GM18909 (cell line): ENCODE measurements around the gene SGMS1.
"Not testable (repeated sequence)": the region's sequence is repeated elsewhere in the genome, so short reads cannot be mapped to it uniquely, and the experiment has no call there.

ENCODE experiments used
- ATAC-seq: cut with Tn5 transposase; IDR thresholded peaks from one replicate; pipeline ENCODE4 v1.9.1; 2021; ENCODE audit warnings: mild to moderate bottlenecking; ENCODE audit not compliant: unreplicated experiment, poor library complexity

Gene SGMS1

DNA sequence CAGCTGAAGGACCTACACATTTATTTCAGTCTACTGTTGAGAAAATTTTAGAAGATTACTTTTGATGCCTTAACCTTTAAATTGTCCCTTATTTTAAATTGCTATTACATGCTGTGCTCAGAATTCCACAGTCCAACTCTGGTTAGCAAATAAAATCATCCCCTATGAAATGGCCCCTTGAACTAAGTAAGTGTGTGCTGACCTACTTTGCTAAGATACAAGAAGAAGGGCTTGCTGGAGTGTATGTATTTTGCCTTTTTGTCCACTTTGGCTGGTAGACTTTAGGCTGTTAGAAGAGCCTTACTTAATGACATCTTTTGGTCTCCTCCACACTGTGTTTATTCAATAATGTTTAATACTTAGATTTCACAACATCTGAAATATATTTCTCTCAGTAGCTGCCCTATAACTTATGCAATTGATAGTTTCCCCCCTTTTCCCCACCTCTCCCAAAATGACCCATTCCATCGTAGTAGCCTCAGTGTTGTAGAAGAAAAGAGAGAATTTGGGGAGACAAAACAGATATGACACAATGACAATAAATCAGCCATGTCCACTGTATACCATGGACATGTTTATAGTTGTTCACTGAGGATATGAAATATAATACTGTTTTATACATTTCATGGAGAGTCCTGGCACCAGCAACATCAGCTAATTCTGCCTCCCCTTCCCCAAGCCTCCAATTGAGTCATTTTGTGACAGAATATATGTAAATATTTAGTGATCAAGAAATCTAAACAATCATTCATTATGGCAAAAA is 264.6 kb downstream of the SGMS1 start:
- ATAC-seq: no peak

DNA sequence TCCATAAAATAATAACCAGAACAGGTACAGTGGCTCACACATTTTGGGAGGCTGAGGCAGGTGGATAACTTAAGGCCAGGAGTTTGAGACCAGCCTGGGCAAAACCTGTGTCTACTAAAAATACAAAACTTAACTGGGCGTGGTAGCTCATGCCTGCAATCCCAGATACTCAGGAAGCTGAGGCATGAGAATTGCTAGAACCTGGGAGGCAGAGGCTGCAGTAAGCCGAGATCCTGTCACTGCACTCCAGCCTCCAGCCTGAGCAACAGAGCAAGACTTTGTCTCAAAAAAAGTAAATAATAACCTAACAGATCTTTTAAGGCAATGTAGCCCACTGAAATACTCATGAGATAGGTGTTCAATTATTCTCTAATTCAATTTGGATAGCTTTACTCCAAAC is 265.3 kb downstream of the SGMS1 start:
- no peak for ATAC-seq

DNA sequence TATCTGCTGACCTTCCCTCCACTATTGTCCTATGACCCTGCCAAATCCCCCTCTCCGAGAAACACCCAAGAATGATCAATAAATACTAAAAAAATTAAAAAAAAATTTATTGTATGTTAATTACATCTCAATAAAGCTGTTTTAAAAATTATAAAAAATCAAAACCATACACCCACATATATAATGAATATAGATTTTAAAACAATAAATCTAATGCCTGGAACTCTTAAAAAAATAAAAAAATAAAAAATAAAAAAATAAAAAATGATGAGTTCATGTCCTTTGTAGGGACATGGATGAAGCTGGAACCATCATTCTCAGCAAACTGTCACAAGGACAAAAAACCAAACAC is 267.3 kb downstream of the SGMS1 start:
- ATAC-seq: not testable (repeated sequence)

DNA sequence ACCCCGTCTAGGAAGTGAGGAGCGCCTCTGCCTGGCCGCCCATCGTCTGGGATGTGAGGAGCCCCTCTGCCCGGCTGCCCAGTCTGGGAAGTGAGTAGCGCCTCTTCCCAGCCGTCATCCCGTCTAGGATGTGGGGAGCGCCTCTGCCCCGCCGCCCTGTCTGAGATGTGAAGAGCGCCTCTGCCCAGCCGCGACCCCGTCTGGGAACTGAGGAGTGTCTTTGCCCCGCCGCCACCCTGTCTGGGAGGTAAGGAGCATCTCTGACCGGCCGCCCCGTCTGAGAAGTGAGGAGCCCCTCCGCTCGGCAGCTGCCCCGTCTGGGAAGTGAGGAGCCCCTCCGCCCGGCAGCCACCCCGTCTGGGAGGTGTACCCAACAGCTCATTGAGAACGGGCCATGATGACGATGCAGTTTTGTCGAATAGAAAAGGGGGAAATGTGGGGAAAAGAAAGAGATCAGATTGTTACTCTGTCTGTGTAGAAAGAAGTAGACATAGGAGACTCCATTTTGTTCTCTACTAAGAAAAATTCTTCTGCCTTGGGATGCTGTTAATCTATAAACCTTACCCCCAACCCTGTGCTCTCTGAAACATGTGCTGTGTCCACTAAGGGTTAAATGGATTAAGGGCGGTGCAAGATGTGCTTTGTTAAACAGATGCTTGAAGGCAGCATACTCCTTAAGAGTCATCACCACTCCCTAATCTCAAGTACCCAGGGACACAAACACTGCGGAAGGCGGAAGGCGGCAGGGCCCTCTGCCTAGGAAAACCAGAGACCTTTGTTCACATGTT is 267.9 kb downstream of the SGMS1 start:
- ATAC-seq: not testable (repeated sequence)

DNA sequence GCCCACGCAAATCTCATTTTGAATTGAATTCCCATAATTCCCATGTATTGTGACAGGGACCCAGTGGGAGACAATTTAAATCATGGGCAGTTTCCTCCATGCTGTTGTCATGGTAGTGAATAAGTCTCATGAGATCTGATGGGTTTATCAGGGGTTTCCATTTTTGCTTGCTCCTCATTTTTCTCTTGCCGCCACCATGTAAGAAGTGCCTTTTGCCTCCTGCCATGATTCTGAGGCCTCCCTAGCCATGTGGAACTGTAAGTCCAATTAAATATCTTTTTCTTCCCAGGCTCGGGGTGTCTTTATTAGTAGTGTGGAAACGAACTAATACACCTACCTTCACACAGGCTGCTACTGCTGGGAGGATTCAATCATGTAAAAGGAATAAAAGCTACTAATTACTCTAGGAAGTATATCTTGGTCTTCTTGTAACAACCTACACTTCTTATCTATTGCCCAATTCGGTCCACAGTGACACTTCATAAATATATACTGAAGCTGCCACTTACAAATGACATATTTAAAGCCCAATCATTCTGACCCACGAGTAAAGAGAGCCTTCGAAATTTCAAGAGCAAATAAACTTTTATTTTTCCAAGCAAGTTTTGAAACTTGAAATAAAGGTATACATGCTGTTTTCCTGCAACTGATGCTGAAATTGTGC is 272.1 kb downstream of the SGMS1 start:
- ATAC-seq: no peak

DNA sequence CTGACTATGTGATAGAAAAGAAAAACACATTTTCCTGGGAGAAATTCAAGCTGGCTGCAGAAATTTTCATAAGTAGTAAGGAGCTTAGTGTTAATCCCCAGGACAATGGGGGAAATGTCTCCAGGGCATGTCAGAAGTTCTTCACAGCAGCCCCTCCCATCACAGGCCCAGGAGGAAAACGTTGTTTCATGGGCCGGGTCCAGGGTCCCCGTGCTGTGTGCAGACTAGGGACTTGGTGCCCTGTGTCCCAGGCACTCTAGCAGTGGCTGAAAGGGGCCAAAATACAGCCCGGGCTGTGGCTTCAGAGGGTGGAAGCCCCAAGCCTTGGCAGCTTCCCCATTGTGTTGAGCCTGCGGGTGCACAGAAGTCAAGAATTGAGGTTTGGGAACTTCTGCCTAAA is 273.4 kb downstream of the SGMS1 start:
- ATAC-seq: no peak

DNA sequence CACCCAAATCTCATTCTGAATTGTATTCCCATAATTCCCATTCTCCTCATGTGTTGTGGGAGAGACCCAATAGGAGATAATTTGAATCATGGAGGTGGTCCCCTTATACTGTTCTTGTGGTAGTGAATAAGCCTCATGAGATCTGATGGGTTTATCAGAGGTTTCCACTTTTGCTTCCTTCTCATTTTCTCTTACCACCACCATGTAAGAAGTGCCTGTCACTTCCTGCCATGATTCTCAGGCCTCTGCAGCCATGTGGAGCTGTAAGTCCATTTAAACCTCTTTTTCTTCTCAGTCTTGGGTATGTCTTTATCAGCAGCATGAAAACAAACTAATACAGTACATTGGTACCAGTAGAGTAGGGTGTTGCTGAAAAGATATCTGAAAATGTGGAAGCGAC is 274.2 kb downstream of the SGMS1 start:
- ATAC-seq: no peak

DNA sequence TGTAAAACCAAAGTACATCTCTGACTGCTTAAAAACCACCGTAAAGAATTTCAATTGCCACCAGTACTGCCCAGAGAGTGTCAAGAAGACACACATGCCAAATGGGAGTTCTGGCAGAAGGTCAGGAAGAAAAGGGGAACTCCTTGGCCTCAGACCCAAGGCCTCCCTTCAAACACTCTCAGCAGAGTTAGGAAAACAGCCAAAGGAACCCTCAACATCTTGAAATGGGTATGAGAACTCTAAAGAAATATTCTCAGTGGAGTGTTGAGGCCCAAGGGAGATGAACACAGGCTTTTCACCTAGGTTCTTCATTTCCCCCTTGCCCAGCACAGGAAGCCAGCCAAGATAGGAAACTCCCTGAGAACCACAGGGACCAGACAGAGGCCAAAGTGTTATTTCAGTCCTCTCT is 276.4 kb downstream of the SGMS1 start:
- ATAC-seq: peak; percentile 95

DNA sequence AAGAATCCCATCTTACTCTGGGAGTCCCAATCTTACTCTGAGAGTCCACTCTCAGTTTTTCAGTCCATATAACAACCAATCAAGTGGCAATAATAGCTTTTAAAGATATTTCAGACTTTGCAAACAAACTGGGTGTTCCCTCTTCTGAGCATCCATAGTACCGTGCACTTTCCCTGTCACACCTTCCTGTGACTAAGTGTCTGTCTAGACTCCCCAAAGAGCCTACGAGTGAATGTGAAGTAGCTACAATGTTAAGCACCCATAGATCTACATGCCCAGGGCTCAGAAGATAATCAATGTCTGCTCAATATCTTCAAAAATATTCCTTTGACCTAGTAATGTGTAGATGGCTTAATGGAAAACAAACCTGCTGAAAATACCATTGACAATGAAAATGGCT is 276.8 kb downstream of the SGMS1 start:
- peak; percentile 17 for ATAC-seq

DNA sequence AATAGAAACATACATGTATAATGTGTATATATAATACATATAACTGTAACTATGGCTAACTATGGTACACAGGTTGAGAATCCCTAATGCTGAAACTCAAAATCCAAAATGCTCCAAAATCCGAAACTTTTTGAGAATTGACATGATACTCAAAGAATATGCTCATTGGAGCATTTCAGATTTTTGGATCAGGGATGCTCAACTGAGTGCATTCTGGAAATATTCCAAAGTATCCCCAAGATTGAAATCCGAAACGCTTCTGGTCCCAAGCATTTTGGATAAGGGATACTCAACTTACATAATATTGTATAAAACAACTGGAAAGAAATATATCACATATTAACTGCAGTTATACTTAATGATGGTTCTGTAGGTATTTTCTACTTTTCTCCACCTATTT is 278.2 kb downstream of the SGMS1 start:
- no peak for ATAC-seq

DNA sequence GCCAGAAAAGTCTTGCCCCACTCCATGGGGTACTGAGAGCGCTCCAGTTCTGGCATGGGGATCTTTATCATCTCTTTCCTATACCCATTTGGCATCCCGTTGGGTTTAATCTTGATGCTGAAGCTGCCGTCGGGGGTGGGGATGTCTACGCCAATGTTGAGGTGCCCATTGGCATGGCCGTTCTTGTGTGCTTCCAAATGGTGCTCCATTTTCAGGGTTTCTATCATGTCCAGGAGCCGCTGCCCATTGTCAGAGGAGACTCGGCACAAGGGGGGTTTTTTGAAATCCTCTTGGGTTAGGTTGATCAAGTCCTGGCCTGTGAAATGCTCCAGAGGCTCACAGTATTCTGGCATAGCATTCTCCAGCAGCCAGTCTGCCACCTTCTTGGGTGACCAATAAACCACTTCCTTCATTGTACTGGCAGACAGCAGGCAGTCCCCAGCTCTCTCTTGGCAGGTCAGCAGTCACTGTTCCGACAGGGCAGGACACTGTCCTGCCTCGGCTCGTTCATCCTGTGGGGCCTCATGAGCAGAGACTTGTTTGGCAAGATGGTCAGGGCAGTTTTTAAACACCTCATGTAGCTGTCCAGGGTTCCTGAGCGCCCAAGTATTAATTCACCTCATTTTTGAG is 279.9 kb downstream of the SGMS1 start:
- ATAC-seq: no peak

DNA sequence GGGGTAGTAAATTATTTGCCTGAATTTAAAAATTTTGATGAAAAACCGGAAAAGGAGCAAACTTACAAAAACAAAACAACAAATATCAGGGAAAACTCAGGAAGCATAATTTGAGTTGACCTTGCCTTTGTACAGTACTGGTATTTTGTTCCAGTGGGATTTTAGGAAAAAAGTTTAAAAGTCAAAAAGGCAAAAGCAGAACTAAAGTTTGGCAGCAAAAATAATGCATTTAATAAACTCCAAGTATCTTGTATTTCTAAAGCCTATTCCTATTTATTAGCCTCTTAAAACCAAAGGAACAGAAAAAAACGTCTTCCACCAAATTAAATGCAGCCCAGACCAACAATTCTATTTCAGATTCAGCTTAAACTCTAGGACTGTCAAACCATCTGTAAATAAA is 281.8 kb downstream of the SGMS1 start:
- ATAC-seq: no peak

DNA sequence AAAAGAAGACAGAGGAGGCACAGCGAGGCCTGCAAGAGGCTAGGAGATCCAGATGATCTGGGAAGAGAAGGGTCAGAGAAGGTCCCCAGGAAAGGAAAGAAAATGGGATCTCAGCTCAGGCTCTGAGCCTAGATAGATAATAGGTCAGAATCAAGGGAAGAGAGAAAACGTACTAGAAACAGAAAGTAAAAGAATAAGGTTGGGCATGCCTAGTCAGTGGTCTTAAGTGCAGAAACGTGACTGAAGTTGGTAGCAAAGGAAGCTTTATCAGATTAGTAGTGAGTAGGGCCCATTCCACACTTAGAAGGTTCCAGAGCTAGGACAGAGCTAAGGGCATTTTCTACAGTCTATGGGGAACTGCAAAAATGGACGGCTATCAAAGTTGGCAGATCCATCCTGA is 287.6 kb downstream of the SGMS1 start:
- no peak for ATAC-seq

DNA sequence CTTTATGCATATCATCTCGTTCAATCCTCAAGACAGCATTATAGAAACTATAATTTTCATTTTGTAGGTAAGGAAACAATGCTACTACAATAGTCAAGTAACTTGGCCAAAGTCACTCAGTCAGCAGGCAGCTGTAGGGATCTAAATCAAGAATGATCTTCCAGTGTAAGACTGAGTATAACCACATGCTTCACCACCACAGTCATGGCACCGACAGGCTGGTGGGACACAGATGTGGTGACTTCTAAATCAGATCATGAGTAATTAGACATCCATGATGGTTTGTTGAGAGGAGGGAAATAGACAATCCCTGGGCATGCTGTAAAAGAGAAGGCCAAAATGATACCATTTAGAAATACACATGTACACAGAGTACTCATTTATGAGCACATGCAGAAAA is 288.4 kb downstream of the SGMS1 start:
- no peak for ATAC-seq

DNA sequence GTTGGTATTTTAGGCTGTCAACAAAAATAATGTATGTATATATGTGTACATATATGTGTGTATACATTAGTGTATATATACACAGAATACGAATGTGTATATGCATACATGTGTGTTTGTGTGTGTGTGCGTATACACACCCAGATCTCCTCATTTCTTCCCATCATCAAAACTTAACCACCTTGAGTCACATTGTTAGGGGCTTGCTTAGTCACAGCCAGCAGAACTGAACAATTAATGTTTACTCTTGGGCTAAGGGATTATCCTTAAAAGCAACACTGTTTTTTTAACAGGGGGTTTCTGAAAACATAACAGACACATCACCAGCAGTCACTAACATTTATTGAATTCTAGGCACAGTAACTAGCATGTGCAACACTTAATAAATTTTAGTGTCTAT is 289.5 kb downstream of the SGMS1 start:
- ATAC-seq: no peak

DNA sequence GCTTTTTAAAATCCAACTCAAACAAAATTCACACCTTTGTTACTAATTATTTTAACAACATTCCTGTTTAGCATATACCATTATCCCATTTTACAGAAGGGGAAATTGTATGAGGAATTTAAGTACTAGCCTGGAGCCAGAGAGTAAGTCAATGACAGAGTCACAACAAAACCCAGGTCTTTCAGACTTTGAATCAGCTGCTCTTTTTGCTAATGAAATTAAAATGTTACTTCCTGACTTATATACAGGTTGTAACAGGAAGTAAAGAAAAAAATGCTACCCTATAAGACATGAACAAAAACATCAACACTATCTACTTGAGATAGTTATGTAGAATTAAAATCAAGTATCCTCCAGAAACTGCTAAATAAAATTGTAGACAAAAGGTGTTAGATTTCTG is 289.9 kb downstream of the SGMS1 start:
- ATAC-seq: no peak

DNA sequence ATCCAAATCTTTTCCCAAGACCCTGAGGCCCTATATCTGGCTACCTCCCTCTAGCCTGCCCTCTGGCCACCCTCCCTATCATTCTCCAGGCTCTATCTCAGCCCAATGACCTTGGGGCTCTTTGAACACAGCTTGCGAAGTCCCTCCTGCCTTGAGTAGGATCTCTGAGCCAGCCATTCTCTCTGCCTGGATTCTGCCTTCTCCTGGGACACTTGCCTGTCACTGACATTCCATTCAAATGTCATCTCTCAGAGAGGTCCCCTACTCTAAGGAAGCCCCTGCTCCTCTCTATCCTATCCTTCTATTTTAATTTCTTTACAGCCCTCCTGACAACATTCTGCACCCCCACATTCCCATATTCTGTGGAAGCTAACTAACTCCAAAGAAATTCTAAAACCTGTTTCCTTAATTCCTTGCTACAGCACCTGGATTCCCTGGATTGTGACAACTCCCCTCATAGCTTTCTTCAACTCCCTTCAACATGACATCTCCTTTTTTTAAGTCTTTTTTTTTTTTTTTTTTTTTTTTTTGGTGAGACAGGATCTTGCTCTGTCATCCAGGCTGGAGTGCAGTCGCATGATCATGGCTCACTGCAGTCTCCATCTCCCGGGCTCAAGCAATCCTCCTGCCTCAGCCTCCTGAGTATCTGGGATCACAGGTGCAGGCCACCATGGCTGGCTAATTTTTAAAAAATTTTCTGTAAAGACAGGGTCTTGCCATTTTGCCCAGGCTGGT is 291.5 kb downstream of the SGMS1 start:
- no peak for ATAC-seq

DNA sequence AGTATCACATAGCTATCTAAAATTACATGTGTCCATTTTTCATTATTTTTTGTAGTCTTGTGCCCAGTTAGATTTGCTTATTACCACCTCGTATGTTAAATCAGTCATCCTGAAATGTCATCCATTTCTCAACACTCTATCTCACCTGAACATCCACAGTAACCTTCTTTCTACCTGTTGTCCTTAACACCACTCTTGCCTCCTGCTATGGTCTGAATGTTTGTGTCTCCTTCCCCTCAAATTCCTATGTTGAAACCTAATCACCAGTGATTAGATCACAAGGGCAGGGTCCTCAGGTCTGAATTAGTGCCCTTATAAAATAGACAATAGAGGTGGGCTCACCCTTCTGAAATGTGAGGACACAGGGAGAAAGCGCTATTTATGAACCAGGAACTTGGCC is 292.3 kb downstream of the SGMS1 start:
- no peak for ATAC-seq

DNA sequence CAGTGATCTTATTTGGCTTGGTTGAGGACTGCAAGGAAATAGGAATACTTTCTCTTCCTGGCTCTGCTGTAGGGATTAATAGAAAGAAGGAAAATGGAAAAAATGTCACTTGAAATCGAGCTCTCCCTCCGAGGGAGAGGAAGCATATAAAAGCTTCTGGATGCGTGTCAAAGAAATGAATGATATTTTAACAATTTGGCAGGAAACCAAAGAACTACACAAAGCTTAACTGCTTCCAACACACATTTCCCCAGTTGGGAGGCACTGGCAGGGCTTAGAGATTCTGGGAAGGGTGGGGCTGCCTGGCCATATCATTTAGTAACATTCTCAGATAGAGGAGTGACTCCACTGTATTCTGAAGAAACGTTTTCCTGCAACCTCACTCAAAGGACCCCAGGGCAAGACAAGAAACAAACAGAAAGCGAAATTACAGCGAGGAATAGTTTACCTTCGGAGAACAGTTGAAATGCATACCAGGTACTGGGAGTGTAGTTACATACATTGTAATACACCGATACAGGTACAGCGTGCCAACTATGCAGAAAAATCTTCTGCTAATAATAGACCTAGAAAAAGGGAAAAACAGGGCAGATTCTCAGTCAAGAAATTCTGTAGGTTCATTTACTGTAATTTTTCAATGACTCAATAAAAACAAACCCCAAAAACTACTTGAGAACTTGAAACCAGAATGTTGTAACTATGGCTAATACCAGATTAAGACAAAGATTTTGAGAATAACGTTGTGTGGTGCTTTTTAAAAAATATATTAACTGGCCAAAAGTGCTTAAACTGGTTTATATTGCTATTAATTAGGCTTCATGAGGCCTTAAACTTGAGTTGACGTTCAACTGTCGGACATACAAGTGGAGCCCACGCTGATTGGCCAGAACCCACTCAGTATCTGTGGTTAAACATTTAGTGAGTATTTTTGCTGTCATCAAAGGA is 296.7 kb downstream of the SGMS1 start:
- ATAC-seq: no peak
